HG03045 (cell line): Measurements from ENCODE around the gene MAPK10.
"Not testable (repeated sequence)": the region's sequence is repeated elsewhere in the genome, so short reads cannot be mapped to it uniquely, and the experiment has no call there.

Source experiments
- ATAC-seq: cut with Tn5 transposase; IDR thresholded peaks from one replicate; pipeline ENCODE4 v1.9.1; 2021; ENCODE audit warnings: mild to moderate bottlenecking, moderate library complexity; ENCODE audit not compliant: unreplicated experiment

The MAPK10 gene

GRCh38 chr4:86117705-86118302 is 242.0 kb downstream of the MAPK10 start:
- ATAC-seq, result no peak

GRCh38 chr4:86114563-86114962 is 245.3 kb downstream of the MAPK10 start:
- no peak for ATAC-seq

GRCh38 chr4:86108834-86109233 is 251.0 kb downstream of the MAPK10 start:
- no peak for ATAC-seq

- ATAC-seq, result no peak
These were observed 251.7 kb downstream of the MAPK10 start for GRCh38 chr4:86108137-86108536.

- ATAC-seq, result no peak
These were observed 252.7 kb downstream of the MAPK10 start for GRCh38 chr4:86107112-86107511.

- ATAC-seq, result no peak
These were observed 253.4 kb downstream of the MAPK10 start for GRCh38 chr4:86106475-86106874.

- no peak for ATAC-seq
These were observed 258.0 kb downstream of the MAPK10 start for GRCh38 chr4:86101841-86102240.

- no peak for ATAC-seq
These were observed 258.4 kb downstream of the MAPK10 start for GRCh38 chr4:86101410-86101809.

GRCh38 chr4:86100539-86101215 is 259.2 kb downstream of the MAPK10 start:
- ATAC-seq, result no peak

- ATAC-seq, result no peak
These were observed 260.5 kb downstream of the MAPK10 start for GRCh38 chr4:86099348-86099747.

GRCh38 chr4:86098691-86099090 is 261.2 kb downstream of the MAPK10 start:
- ATAC-seq, result no peak

- ATAC-seq, result no peak
These were observed 263.5 kb downstream of the MAPK10 start for GRCh38 chr4:86096373-86096772.

- ATAC-seq, result no peak
These were observed 267.2 kb downstream of the MAPK10 start for GRCh38 chr4:86092684-86093083.

- ATAC-seq, result no peak
These were observed 268.7 kb downstream of the MAPK10 start for GRCh38 chr4:86091201-86091600.

- ATAC-seq, result no peak
These were observed 270.0 kb downstream of the MAPK10 start for GRCh38 chr4:86089781-86090323.

GRCh38 chr4:86089053-86089452 is 270.8 kb downstream of the MAPK10 start:
- no peak for ATAC-seq

GRCh38 chr4:86075796-86076195 is 284.1 kb downstream of the MAPK10 start:
- not testable (repeated sequence) for ATAC-seq

- no peak for ATAC-seq
These were observed 299.5 kb downstream of the MAPK10 start for GRCh38 chr4:86060341-86060740.

- ATAC-seq, result no peak
These were observed 301.2 kb downstream of the MAPK10 start for GRCh38 chr4:86058621-86059020.

- ATAC-seq, result no peak
These were observed 304.0 kb downstream of the MAPK10 start for GRCh38 chr4:86055898-86056297.

GRCh38 chr4:86054286-86055032 is 305.4 kb downstream of the MAPK10 start:
- ATAC-seq, result no peak

GRCh38 chr4:86050496-86050895 is 309.4 kb downstream of the MAPK10 start:
- ATAC-seq, result no peak
